Activated naive CD4-positive, alpha-beta T cell treated with anti-CD3 and anti-CD28 coated beads, Interleukin-2, amount 10 ng/mL, durations not matched to agents 7 days and 5 days (primary cell): ENCODE data around the gene CDH26.
"Not testable (repeated sequence)": the region's sequence is repeated elsewhere in the genome, so short reads cannot be mapped to it uniquely, and the experiment has no call there.

Experiments
- CTCF ChIA-PET: fragments of 350-600 bp; sonication (Branson Sonifier 250); formaldehyde crosslinking; loops from one replicate; lab custom pipeline; 2021; ENCODE audit warnings: antibody characterized with exemption; lab: Charles Lee
- DNase-seq: peaks from one replicate; pipeline ENCODE4 v3.0.0-alpha.2; 2020
- H3K27ac Mint-ChIP-seq: one replicate; pipeline ENCODE4 v1.8.0; 2021; ENCODE audit warnings: mild to moderate bottlenecking, moderate library complexity, mixed read lengths
- H3K27me3 Mint-ChIP-seq: one replicate; pipeline ENCODE4 v1.8.0; 2021; ENCODE audit warnings: mild to moderate bottlenecking, mixed read lengths
- H3K36me3 Mint-ChIP-seq: one replicate; pipeline ENCODE4 v1.8.0; 2021; ENCODE audit warnings: mixed read lengths
- H3K4me1 Mint-ChIP-seq: one replicate; pipeline ENCODE4 v1.8.0; 2021; ENCODE audit warnings: mixed read lengths
- H3K4me3 Mint-ChIP-seq: one replicate; pipeline ENCODE4 v1.8.0; 2021; ENCODE audit warnings: mild to moderate bottlenecking, moderate library complexity, mixed read lengths
- H3K9me3 Mint-ChIP-seq: one replicate; pipeline ENCODE4 v1.8.0; 2021; ENCODE audit warnings: mixed read lengths

CDH26 gene

DNA sequence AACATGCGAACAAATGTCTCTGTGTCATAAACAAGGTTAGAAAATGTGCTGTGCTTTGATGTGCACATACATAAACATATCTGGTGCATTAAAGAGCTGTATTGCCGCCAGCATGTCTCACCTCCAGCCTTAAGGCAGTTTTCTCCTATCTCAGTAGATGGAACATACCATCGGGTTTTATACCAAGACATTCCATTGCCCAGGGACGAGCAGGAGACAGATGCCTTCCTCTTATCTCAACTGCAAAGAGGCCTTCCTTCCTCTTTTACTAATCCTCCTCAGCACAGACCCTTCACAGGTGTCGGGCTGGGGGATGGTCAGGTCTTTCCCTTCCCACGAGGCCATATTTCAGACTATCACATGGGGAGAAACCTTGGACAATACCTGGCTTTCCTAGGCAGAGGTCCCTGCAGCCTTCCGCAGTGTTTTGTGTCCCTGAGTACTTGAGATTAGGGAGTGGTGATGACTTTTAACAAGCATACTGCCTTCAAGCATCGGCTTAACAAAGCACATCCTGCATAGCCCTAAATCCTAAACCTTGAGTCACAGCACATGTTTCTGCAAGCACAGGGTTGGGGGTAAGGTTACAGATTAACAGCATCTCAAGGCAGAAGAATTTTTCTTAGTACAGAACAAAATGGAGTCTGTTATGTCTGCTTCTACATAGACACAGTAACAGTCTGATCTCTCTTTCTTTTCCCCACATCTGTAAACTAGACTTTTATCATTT is 83.4 kb downstream of the CDH26 start:
- DNase-seq, H3K4me3 Mint-ChIP-seq, H3K4me1 Mint-ChIP-seq, H3K36me3 Mint-ChIP-seq, H3K27ac Mint-ChIP-seq, H3K9me3 Mint-ChIP-seq, CTCF ChIA-PET: not testable (repeated sequence)
- peaks cover 46% of the 10 kb centered on the region for H3K27me3 Mint-ChIP-seq

DNA sequence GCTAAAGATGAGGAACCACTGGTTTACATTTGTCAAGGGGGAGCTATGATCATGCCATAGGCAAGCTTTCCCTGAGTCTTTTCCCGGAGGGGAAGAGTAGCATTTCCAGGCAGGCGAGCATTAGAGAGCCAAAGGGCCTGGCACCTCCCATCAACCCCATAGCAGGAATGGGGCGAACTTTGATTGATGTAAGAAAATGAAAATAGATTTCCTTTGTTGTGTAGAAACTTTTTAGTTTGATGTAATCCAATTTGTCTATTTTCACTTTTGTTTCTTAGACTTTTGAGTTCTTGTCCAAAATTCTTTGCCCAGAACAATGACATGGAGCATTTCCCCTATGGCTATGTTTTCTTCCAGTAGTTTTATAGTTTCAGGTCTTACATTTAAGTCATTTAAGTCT is 85.2 kb downstream of the CDH26 start:
- H3K9me3 Mint-ChIP-seq = no peaks in the 10 kb centered on the region
- CTCF ChIA-PET = no interaction called here
- H3K4me1 Mint-ChIP-seq = no peaks in the 10 kb centered on the region
- H3K4me3 Mint-ChIP-seq = no peak overlapping the region
- no peak overlapping the region for H3K27ac Mint-ChIP-seq
- no peak for DNase-seq
- peaks cover 36% of the 10 kb centered on the region for H3K27me3 Mint-ChIP-seq
- H3K36me3 Mint-ChIP-seq = no peaks in the 10 kb centered on the region

DNA sequence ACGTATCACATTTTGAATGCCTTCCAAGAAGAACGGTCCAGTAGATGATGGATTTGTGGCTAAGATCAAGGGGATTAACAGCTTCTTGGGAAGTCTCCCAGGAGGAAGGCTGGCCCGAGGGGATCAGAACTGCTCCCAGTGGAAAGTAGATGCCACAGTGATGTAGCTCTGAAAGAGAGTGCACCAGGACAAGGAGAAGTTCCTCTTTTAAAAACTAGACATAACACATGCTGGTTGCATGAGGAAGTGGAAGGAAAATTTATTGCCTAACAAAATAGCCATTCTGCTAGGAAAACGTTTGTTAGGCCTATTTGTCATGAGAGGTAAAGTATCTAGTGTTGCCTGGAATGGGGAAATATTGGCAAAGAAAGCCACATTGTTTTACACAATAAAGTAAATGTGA is 87.8 kb downstream of the CDH26 start:
- no peak for DNase-seq
- Mint-ChIP-seq H3K36me3 (no peaks in the 10 kb centered on the region), H3K27me3 (peaks cover 34% of the 10 kb centered on the region), H3K4me1 (no peaks in the 10 kb centered on the region), H3K27ac (no peak overlapping the region), H3K9me3 (no peaks in the 10 kb centered on the region), H3K4me3 (no peak overlapping the region)
- CTCF ChIA-PET = interaction anchor here (1.1 kb wide), 1 partner anchor 12 kb away, joined by 3 read pairs; no protein-coding TSS in a partner anchor

DNA sequence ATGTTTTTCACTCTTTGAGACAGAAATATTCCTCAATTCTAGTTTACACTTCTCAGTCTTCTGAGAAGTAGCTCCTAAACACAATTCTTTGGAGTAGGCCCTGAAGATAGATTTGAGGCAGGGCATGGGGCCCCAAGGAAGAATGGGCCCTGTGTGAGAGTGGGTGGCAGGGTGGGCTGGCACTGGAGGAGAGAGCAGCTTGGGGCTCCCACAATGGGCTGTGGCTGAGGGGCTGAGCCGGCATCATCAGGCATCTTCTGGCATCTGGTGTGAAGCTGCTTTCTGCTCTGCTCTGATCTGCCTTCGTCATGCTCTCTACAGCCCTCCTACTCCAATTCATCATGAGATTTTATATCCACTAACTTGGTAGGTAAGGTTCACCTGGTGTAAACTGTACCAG is 88.2 kb downstream of the CDH26 start:
- CTCF ChIA-PET = interaction anchor here (1.1 to 1.2 kb wide), 2 partner anchors 12 to 218 kb away, joined by 3 read pairs; no protein-coding TSS in a partner anchor
- H3K4me1 Mint-ChIP-seq = no peaks in the 10 kb centered on the region
- H3K27ac Mint-ChIP-seq = no peak overlapping the region
- no peak for DNase-seq
- peaks cover 30% of the 10 kb centered on the region for H3K27me3 Mint-ChIP-seq
- no peak overlapping the region for H3K4me3 Mint-ChIP-seq
- no peaks in the 10 kb centered on the region for H3K9me3 Mint-ChIP-seq
- no peaks in the 10 kb centered on the region for H3K36me3 Mint-ChIP-seq

DNA sequence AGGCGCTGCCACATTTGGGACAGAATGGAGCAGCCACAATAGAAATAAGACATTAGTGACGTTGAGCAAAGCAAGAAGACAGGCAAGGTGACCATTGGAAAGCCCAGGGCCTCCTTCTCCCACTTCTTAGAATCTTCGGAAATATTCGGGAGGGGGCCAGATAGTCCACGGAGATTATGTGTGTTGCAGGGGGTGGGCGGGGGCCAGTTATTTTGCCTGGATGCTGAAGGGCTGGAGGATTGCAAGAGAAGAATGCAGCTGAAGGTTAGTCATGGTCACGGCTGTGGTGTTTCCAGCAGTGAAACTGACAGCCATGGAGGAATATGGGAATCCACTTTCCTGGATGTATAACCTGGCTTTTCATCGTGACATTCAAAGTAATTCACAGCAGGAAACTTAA is 88.6 kb downstream of the CDH26 start:
- Mint-ChIP-seq H3K27ac (no peak overlapping the region), H3K4me3 (no peak overlapping the region), H3K27me3 (peaks cover 30% of the 10 kb centered on the region), H3K4me1 (no peaks in the 10 kb centered on the region), H3K36me3 (no peaks in the 10 kb centered on the region), H3K9me3 (no peaks in the 10 kb centered on the region)
- CTCF ChIA-PET = interaction anchor here (1.2 kb wide), 1 partner anchor 218 kb away, joined by 3 read pairs; no protein-coding TSS in a partner anchor
- no peak for DNase-seq

DNA sequence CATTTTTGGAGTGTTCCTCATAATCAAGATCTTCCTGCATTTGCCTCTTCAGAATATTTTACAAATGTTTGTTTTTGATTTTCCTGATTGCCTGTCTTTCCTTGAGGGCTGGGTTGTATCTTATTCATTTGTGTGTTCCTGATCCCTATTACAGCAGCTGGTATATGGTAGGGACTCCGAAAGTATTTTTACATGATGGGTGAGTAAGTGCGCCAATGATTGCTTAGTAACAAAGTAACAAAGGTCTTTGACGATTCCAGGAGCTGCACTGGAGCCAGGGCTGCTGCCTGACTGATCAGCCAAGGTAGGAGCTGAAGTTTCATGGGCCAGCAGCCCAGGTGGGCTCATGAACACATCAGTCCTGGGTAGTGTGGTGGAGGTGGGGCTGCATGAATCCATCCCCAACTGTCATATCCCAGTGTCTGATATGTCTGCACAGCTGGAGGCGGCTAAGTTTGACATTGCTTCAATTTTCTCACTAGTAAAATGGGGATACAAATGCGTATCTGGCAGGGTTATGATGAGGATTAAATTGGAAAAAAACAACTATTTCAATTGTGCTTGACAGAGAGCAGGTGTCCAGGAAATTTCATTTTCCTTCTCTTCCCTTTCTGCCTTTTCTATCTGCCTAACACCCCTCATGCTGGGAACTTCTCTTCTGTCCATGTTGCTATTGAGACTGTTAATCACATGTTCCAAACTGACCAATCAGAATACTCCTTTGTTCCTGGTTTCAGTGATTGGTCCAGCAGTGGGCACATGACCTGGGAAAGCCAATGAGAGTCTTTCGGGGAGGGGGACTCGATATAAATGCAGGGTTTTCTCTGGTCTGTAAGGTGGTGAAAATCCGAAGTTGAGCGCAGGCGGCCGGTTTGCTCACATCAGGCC is 90.7 kb downstream of the CDH26 start:
- peaks cover 4% of the 10 kb centered on the region for H3K4me1 Mint-ChIP-seq
- DNase-seq = no peak
- H3K9me3 Mint-ChIP-seq = no peaks in the 10 kb centered on the region
- H3K27me3 Mint-ChIP-seq = peaks cover 41% of the 10 kb centered on the region
- H3K4me3 Mint-ChIP-seq = no peak overlapping the region
- no peaks in the 10 kb centered on the region for H3K36me3 Mint-ChIP-seq
- CTCF ChIA-PET = interaction anchor here (1.1 to 1.2 kb wide), 2 partner anchors 8 to 99 kb away, joined by 4 read pairs; no protein-coding TSS in a partner anchor
- no peak overlapping the region for H3K27ac Mint-ChIP-seq

DNA sequence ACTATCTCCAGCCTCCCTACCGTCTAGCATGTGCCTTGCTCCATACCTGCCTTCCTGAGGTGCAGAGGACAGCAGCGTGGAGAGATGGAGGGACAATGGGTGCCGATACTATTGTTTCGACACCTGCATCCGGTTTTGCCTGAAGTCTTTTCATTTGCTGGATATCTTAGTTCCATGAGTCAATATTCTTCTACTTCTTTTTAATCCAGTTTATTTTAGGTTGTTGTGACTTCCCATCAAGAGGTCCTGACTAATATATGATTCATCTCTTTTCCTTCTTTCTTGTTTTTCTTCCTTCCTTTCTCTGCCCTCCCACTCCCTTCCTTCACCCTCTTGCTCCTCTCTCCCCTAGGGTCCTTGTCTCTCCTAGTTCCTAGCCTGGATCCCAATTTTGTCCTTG is 91.4 kb downstream of the CDH26 start:
- H3K27ac Mint-ChIP-seq = no peak overlapping the region
- no peaks in the 10 kb centered on the region for H3K36me3 Mint-ChIP-seq
- no peak for DNase-seq
- H3K27me3 Mint-ChIP-seq = peaks cover 42% of the 10 kb centered on the region
- CTCF ChIA-PET = no interaction called here
- H3K9me3 Mint-ChIP-seq = no peaks in the 10 kb centered on the region
- peaks cover 6% of the 10 kb centered on the region for H3K4me1 Mint-ChIP-seq
- H3K4me3 Mint-ChIP-seq = no peak overlapping the region

DNA sequence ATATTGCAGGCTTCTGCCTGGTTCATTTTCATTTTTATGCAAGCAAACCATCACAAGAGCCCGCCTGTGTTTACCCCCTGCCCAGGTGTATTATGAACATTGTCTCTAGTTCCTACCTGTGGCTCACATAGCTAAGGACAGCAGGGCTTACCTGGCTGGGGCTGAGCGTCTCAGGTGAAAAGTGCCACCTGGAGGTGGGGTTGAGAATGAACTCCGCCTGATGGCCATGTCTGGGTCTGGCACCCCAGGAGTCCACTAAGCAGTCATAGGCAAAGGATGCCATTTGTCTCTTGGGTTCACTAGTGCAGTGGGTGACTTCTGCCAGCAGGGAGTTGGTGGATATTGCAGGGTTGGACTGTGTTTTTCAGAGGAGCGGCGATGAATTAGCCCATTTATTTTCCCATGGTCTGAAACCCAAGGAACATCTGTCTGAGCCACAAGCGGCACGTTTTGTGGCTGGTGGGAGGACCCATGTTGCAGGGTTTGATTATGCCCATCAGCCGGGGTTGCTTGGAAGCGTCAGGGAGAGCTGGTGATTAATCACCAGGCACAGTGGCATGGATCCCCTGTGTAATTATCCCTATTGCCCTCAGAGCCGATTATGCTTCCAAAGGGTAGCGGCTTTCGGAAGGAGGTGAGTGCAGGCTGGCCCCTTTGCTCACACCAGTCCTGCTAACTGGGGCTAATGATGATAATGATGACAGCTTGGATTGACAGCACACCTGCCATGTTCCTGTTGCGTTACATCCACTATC is 92.1 kb downstream of the CDH26 start:
- peaks cover 14% of the 10 kb centered on the region for H3K4me1 Mint-ChIP-seq
- no peak for DNase-seq
- H3K27ac Mint-ChIP-seq = no peak overlapping the region
- H3K4me3 Mint-ChIP-seq = no peak overlapping the region
- no peaks in the 10 kb centered on the region for H3K9me3 Mint-ChIP-seq
- H3K36me3 Mint-ChIP-seq = no peaks in the 10 kb centered on the region
- CTCF ChIA-PET = no interaction called here
- H3K27me3 Mint-ChIP-seq = peaks cover 42% of the 10 kb centered on the region

DNA sequence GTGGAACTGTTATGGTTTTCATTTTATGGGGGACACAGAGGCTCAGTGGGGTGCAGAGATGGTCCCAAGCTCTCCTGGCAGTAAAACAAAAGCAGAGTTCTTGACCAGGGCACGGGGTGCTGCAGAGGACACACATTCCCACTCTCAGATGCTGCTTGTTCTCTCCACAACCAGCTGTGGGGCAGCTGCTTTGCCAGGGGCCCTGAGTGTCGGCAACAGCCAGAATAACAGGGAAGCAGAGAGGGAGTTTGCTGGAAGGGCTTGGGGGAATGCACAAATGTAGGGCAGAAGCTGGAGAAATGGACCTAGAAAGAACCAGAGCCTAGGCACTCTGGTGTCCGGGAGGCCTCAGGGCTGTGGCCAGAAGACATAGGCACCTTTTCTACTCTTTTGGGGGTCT is 93.7 kb downstream of the CDH26 start:
- Mint-ChIP-seq H3K27ac (no peak overlapping the region), H3K9me3 (no peaks in the 10 kb centered on the region), H3K36me3 (peaks cover under 1% of the 10 kb centered on the region), H3K27me3 (peaks cover 39% of the 10 kb centered on the region), H3K4me3 (no peak overlapping the region), H3K4me1 (peaks cover 30% of the 10 kb centered on the region)
- no peak for DNase-seq
- CTCF ChIA-PET = no interaction called here

DNA sequence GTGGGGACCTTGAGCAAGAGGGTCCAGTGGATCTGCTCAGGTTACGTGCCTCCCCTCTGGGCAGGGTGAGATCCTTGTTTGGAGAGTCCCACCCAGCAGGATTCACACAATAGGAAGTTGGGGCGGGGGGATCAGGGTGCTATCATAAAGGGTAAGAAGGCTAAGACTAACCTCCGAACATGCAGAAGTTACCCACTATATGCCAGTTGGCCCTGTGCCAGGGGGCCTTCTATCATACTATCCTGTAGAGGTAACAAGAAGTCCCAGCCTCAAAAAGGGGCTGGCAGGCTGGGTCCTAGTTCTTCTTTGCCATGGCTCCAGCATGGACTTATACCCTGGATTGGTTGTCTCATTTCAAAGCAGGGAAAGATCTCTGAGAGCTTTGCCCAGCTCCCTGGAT is 94.1 kb downstream of the CDH26 start:
- no peaks in the 10 kb centered on the region for H3K9me3 Mint-ChIP-seq
- CTCF ChIA-PET = no interaction called here
- no peak overlapping the region for H3K27ac Mint-ChIP-seq
- DNase-seq = no peak
- peaks cover 34% of the 10 kb centered on the region for H3K4me1 Mint-ChIP-seq
- H3K4me3 Mint-ChIP-seq = no peak overlapping the region
- peaks cover 2% of the 10 kb centered on the region for H3K36me3 Mint-ChIP-seq
- peaks cover 39% of the 10 kb centered on the region for H3K27me3 Mint-ChIP-seq

DNA sequence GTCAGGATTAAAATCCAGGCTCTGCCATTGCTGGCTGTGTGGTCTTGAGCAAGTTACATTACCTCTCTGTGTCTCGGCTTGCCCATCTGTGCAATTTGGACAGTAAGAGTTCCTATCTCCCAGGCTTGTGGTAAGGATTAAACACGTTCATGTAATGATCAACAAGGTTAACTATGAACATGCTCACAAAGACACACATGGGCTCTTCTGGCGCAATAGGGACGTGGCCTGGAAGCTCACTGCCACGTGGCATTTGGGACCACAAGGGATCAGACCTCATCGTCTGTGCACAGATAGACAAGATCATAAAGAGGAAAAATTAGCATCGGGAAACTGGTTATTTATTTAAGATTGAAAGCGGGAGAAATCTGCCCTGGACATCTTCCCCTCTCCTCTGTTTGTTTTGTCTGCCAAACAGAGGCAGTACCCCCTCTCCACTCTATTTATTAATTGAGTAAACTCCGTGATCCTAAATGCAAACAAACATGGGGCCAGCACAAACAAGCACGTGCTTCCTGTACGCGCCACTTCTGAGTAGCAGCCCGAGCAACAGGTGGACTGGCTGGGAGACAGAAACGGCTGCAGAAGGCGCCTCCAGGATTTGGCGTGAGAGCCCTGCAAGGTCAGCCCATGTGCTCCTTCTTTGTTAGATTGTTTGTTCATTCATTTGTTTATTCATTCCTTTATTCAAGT is 95.0 kb downstream of the CDH26 start:
- no peak overlapping the region for H3K4me3 Mint-ChIP-seq
- H3K27ac Mint-ChIP-seq = no peak overlapping the region

DNA sequence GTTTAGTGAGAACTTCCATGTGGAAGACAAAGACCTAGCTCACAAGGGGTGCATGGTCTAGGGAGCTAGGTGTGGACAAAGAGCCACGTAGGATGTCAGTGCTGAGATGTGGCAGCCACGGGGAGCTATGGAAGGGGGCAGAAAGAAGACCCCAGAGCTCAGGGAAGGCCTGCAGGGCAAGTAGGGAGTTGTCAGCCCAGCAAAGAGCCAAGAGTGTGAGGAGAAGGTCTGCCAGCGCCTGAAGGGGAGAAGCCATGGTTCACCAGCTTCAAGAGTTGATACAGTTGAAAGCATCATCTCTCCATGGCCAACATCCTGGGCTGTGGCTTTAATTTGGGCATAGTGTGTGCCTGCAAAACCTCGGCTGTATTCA is 95.6 kb downstream of the CDH26 start:
- peak overlapping the region; percentile 1 for H3K4me3 Mint-ChIP-seq
- no peak for DNase-seq
- H3K27me3 Mint-ChIP-seq = peaks cover 35% of the 10 kb centered on the region
- CTCF ChIA-PET = no interaction called here
- no peak overlapping the region for H3K27ac Mint-ChIP-seq
- peaks cover 49% of the 10 kb centered on the region for H3K4me1 Mint-ChIP-seq
- peaks cover 3% of the 10 kb centered on the region for H3K36me3 Mint-ChIP-seq
- no peaks in the 10 kb centered on the region for H3K9me3 Mint-ChIP-seq

More for the DNA sequence above, 95.0 kb downstream of the CDH26 start:
- Mint-ChIP-seq H3K4me1 (peaks cover 43% of the 10 kb centered on the region), H3K36me3 (peaks cover 3% of the 10 kb centered on the region), H3K27me3 (peaks cover 35% of the 10 kb centered on the region), H3K9me3 (no peaks in the 10 kb centered on the region)
- no peak for DNase-seq
- CTCF ChIA-PET = no interaction called here

DNA sequence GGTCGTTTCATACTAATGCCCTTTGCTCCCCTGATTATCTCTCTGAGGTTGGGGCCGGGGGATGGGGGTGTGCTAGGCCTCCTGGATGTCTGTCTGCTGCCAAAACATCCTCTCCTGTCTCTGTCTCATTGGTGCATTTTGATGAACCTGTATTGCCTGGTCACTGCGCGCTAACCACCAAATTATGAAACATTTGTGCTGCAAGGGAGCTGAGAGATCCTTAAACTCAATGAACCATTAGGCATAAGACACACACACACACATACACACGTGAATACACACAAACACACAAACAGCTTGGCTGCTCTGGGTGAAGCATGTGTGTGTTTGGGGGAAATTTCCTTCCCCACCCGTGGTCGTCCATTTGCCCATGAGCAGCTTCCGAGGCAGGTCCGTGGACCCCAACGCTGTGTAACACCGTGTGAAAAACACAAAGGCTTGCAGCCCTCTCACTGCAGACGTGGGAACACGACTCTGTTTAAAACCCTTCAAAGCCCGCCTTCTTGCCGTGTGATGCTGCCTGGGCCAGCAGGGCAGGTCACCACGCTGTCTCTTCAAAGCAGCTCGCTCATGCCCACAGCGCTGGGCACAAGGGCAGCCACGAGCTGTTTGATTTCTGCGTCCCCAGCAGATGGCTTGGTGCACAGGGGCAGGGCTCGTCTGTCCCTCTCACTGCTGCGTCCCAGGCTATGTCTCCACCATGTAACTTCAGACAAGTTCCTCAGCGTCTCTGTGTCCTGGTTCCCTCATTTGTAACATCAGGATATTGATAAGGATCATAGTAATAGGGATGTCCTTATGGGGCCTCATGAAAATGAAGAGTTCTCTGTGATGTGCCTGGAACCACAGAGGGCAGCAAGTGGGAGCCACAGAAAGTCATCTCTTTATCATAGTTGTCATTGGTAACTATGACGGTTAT is 96.8 kb downstream of the CDH26 start:
- H3K4me1 Mint-ChIP-seq = peaks cover 52% of the 10 kb centered on the region
- peaks cover 28% of the 10 kb centered on the region for H3K27me3 Mint-ChIP-seq
- CTCF ChIA-PET = interaction anchor here (1.6 to 3.9 kb wide), 2 partner anchors 12 to 208 kb away, joined by 3 to 54 read pairs; no protein-coding TSS in a partner anchor
- peak overlapping the region; percentile 79 for H3K27ac Mint-ChIP-seq
- DNase-seq = no peak
- no peaks in the 10 kb centered on the region for H3K9me3 Mint-ChIP-seq
- peak overlapping the region; percentile 76 for H3K4me3 Mint-ChIP-seq
- peaks cover 3% of the 10 kb centered on the region for H3K36me3 Mint-ChIP-seq
